ENCODE results near the gene BPIFB1. TPM values are rescaled to one million over a fixed set of nuclear protein-coding genes. Genes with fewer than 3 reads are reported as not detected.

BPIFB1 gene
- total RNA-seq, 4 donors from 2014 or later, result 0.58 to 128 TPM; not detected in 2

- Histone ChIP-seq H3K27ac (no peak overlapping the region), H3K9me3 (no peaks in the 10 kb centered on the region), H3K36me3 (no peaks in the 10 kb centered on the region), H3K4me3 (no peak overlapping the region), H3K27me3 (peaks cover 69% of the 10 kb centered on the region), H3K4me1 (no peaks in the 10 kb centered on the region)
- TF ChIP-seq POLR2AphosphoS5 (IDR thresholded peaks at IDR 0.05), result no peak
- no peak for ATAC-seq
- WGBS, 2 donors (ENCODE audit: low coverage in 1 of 2), result 52 to 76% methylated on average over 2 to 4 of the region's 6 CpGs
Observed at GRCh38 chr20:33279261-33279910, 3.6 kb upstream of the BPIFB1 start.

- Histone ChIP-seq H3K4me3 (no peak overlapping the region), H3K4me1 (no peaks in the 10 kb centered on the region), H3K27me3 (peaks cover 77% of the 10 kb centered on the region), H3K9me3 (no peaks in the 10 kb centered on the region), H3K27ac (no peak overlapping the region), H3K36me3 (no peaks in the 10 kb centered on the region)
- no peak for ATAC-seq
- TF ChIP-seq CTCF (IDR thresholded peaks at IDR 0.05) (no peak), EP300 (IDR thresholded peaks at IDR 0.05) (no peak), POLR2AphosphoS5 (IDR thresholded peaks at IDR 0.05) (no peak), POLR2A (IDR thresholded peaks at IDR 0.05) (no peak)
- whole genome bisulfite sequencing, 2 donors (ENCODE audit: low coverage in 1 of 2), result 75 to 93% methylated on average over 5 to 6 of the region's 9 CpGs
Observed at GRCh38 chr20:33280000-33280680, 2.9 kb upstream of the BPIFB1 start.

GRCh38 chr20:33280775-33281174, 2.2 kb upstream of the BPIFB1 start:
- Histone ChIP-seq H3K27me3 (peaks cover 81% of the 10 kb centered on the region), H3K9me3 (no peaks in the 10 kb centered on the region), H3K27ac (no peak overlapping the region), H3K4me3 (no peak overlapping the region), H3K4me1 (no peaks in the 10 kb centered on the region), H3K36me3 (no peaks in the 10 kb centered on the region)
- ATAC-seq, result no peak
- 83% methylated on average over 4 to 7 of the region's 7 CpGs for WGBS, 2 donors (ENCODE audit: low coverage in 1 of 2)
- TF ChIP-seq POLR2AphosphoS5 (IDR thresholded peaks at IDR 0.05), result no peak
- no peak for TF ChIP-seq EP300 (IDR thresholded peaks at IDR 0.05)
- no peak for TF ChIP-seq POLR2A (IDR thresholded peaks at IDR 0.05)
- TF ChIP-seq CTCF (IDR thresholded peaks at IDR 0.05), result no peak

GRCh38 chr20:33281550-33282146, 1.4 kb upstream of the BPIFB1 start:
- no peak overlapping the region for H3K4me3 ChIP-seq
- no peak for TF ChIP-seq CTCF (IDR thresholded peaks at IDR 0.05)
- TF ChIP-seq POLR2AphosphoS5 (IDR thresholded peaks at IDR 0.05), result no peak
- TF ChIP-seq EP300 (IDR thresholded peaks at IDR 0.05), result no peak
- no peak for TF ChIP-seq POLR2A (IDR thresholded peaks at IDR 0.05)
- no peaks in the 10 kb centered on the region for H3K9me3 ChIP-seq
- no peak overlapping the region for H3K27ac ChIP-seq
- WGBS, 2 donors (ENCODE audit: low coverage in 1 of 2), result 69% methylated on average over 3 of the region's 11 CpGs; no CpG with 5 or more reads in 1 of the 2 donors
- peaks cover 78% of the 10 kb centered on the region for H3K27me3 ChIP-seq
- no peaks in the 10 kb centered on the region for H3K36me3 ChIP-seq
- H3K4me1 ChIP-seq, result no peaks in the 10 kb centered on the region
- no peak for ATAC-seq

- peaks cover 0 to 3% (median 0%) of the 10 kb centered on the region in 3 donors for H3K9me3 ChIP-seq
- H3K36me3 ChIP-seq, result no peaks in the 10 kb centered on the region
- no peak overlapping the region for H3K27ac ChIP-seq
- TF ChIP-seq CTCF (IDR thresholded peaks at IDR 0.05), result no peak
- no peak for TF ChIP-seq POLR2AphosphoS5 (IDR thresholded peaks at IDR 0.05)
- no peaks in the 10 kb centered on the region for H3K4me1 ChIP-seq
- ATAC-seq, result no peak
- peaks cover 82% of the 10 kb centered on the region for H3K27me3 ChIP-seq
- WGBS, 2 donors (ENCODE audit: low coverage in 1 of 2), result 79 to 89% methylated on average over 3 to 5 of the region's 8 CpGs
- no peak overlapping the region for H3K4me3 ChIP-seq
Observed at GRCh38 chr20:33282196-33282934, 649 bp upstream of the BPIFB1 start.
